Measurements from ENCODE around the gene PTGR3.

GRCh38 chr18:75173125-75173432 is 35.9 kb downstream of the PTGR3 start:
- no peak for TF ChIP-seq POLR2A (IDR thresholded peaks at IDR 0.05)
- TF ChIP-seq CTCF (IDR thresholded peaks at IDR 0.05) = no peak
- TF ChIP-seq EP300 (IDR thresholded peaks at IDR 0.05) = no peak

Data from gastroesophageal sphincter (tissue), 3 donors.